K562 (cell line): ENCODE measurements around the gene FNBP1. TPM values are rescaled to one million over a fixed set of nuclear protein-coding genes. Genes with fewer than 3 reads are reported as not detected.

Experiments used
- E2F8 ChIP-seq: fragments of 450-650 bp; IDR thresholded peaks from 2 replicates; pipeline ENCODE4 v1.7.1; 2018; ENCODE audit warnings: mild to moderate bottlenecking, low read depth; ENCODE audit not compliant: partially characterized antibody
- ERF ChIP-seq: fragments of 450-650 bp; formaldehyde crosslinking; IDR thresholded peaks from 2 replicates; pipeline ENCODE4 v1.4.0; 2020; ENCODE audit warnings: mild to moderate bottlenecking, mixed read lengths
- EWSR1 ChIP-seq: fragments of 450-650 bp; IDR thresholded peaks from 2 replicates; pipeline ENCODE4 v1.6.1; 2018; ENCODE audit warnings: borderline replicate concordance, mild to moderate bottlenecking, low read depth, moderate library complexity; ENCODE audit not compliant: partially characterized antibody
- GABPB1 ChIP-seq: sonication (generic); formaldehyde crosslinking; IDR thresholded peaks from 2 replicates; pipeline ENCODE4 v1.8.0; 2022; ENCODE audit warnings: mild to moderate bottlenecking, missing genetic modification reagents
- GATAD2B ChIP-seq: fragments of 450-650 bp; IDR thresholded peaks from 2 replicates; pipeline ENCODE4 v1.6.1; 2017; ENCODE audit warnings: mild to moderate bottlenecking, borderline replicate concordance
- HIVEP1 ChIP-seq: fragments of 250-450 bp; sonication (Bioruptor Pico); IDR thresholded peaks from 2 replicates; pipeline ENCODE4 v1.4.0; 2020; ENCODE audit warnings: mild to moderate bottlenecking
- HNRNPL ChIP-seq: fragments of 200-400 bp; formaldehyde crosslinking; IDR thresholded peaks from 2 replicates; pipeline ENCODE4 v1.6.1; 2017; ENCODE audit warnings: low read depth, mild to moderate bottlenecking, low read length
- MCM7 ChIP-seq, 2 experiments: fragments of 450-650 bp; IDR thresholded peaks; 2 replicates each; pipeline ENCODE4 v1.6.1; 2016 to 2018
- MLX ChIP-seq, 2 experiments: fragments of 450-650 bp in 1 of 2; sonication (generic) in 1 of 2; formaldehyde crosslinking; conservative IDR thresholded peaks; 2 replicates each; pipeline versions ENCODE4 v1.4.0 to v1.8.1; 2020 to 2022; ENCODE audit warnings: mild to moderate bottlenecking in 1 of 2, missing genetic modification reagents in 1 of 2
- NCOR1 ChIP-seq: fragments of 450-650 bp; IDR thresholded peaks from 2 replicates; pipeline ENCODE4 v1.6.1; 2016; ENCODE audit warnings: mild to moderate bottlenecking, moderate library complexity
- PURB ChIP-seq: sonication (generic); formaldehyde crosslinking; IDR thresholded peaks from 2 replicates; pipeline ENCODE4 v1.9.0; 2021; ENCODE audit warnings: low read depth, mild to moderate bottlenecking, missing genetic modification reagents
- RBM34 ChIP-seq: fragments of 200-400 bp; formaldehyde crosslinking; IDR thresholded peaks from 2 replicates; pipeline ENCODE4 v1.6.1; 2018; ENCODE audit warnings: low read length, borderline replicate concordance; ENCODE audit not compliant: insufficient read depth
- RNF219 ChIP-seq: fragments of 250-450 bp; sonication (Bioruptor Pico); IDR thresholded peaks from 2 replicates; pipeline ENCODE4 v1.5.0; 2022; ENCODE audit warnings: mild to moderate bottlenecking
- SIX5 ChIP-seq, 2 experiments: IDR thresholded peaks; 2 replicates each; pipeline ENCODE4 v1.6.1; 2011; ENCODE audit warnings: low read length in 2 of 2, borderline replicate concordance in 1 of 2, low read depth in 1 of 2, mild to moderate bottlenecking in 1 of 2, moderate library complexity in 1 of 2; ENCODE audit not compliant: insufficient read depth in 1 of 2
- SMC3 ChIP-seq: conservative IDR thresholded peaks from 2 replicates; pipeline ENCODE4 v1.6.1; 2011; ENCODE audit warnings: low read depth, low read length, improper control_type of control experiment; ENCODE audit not compliant: insufficient read depth
- SNAPC5 ChIP-seq: fragments of 250-450 bp; sonication (Bioruptor Pico); IDR thresholded peaks from 2 replicates; pipeline ENCODE4 v1.8.0; 2021; ENCODE audit warnings: moderate library complexity, mild to moderate bottlenecking, inconsistent platforms
- ZBTB5 ChIP-seq: fragments of 450-650 bp; IDR thresholded peaks from 2 replicates; pipeline ENCODE4 v1.6.1; 2017; ENCODE audit warnings: antibody characterized with exemption
- ZNF174 ChIP-seq: fragments of 250-450 bp; sonication (Bioruptor Pico); IDR thresholded peaks from 2 replicates; pipeline ENCODE4 v1.4.0; 2020; ENCODE audit warnings: mild to moderate bottlenecking
- ZNF175 ChIP-seq: fragments of 200-800 bp; sonication (Bioruptor generic); IDR thresholded peaks from 2 replicates; pipeline ENCODE4 v1.6.1; 2016; ENCODE audit warnings: low read depth, mild to moderate bottlenecking, missing genetic modification characterization, missing compliant biosample characterization
- ZNF436 ChIP-seq: fragments of 250-450, 450-650 bp; sonication (Bioruptor Pico); formaldehyde crosslinking; IDR thresholded peaks from 2 replicates; pipeline ENCODE4 v1.7.0; 2020; ENCODE audit warnings: mild to moderate bottlenecking
- ZNF507 ChIP-seq: conservative IDR thresholded peaks from 2 replicates; pipeline ENCODE4 v1.6.1; 2017; ENCODE audit warnings: missing genetic modification characterization, missing compliant biosample characterization
- polyA plus RNA-seq, 8 experiments: library from polyadenylated mRNA; depleted of rRNA in 4 of 8; stranded (reverse) in 5 of 8; unstranded in 3 of 8; fragments of >200 nt; fragmentation: Nextera tagmentation in 2 of 8; fragmentation: Illumina TruSeq in 1 of 8; extraction: Ambion mirVana in 2 of 8; extraction: Trizol in 1 of 8; gene quantifications; 2 replicates each; pipeline versions ENCODE4 v1.2.1 to v1.2.3, GENCODE V29; 2011 to 2014; ENCODE audit warnings: inconsistent platforms in 1 of 8, missing spikeins in 1 of 8
- total RNA-seq, 7 experiments: library from RNA; depleted of rRNA in 6 of 7; stranded (reverse); fragments of >200 nt in 6 of 7; fragmentation: Illumina TruSeq in 2 of 7; extraction: Trizol in 2 of 7; gene quantifications; 2 replicates each; pipeline versions ENCODE4 v1.2.1 to v1.2.3, GENCODE V29; 2011 to 2021; ENCODE audit warnings: low replicate concordance in 1 of 7

Gene FNBP1
- total and polyA plus RNA-seq, 9 of the 15 experiments (the other 6 are each of a cell fraction or from before 2014, with no cell fraction given) = 1.8 to 14.9 (median 7.6) TPM

- TF ChIP-seq RNF219 (CRISPR knock-in tag) = peak; percentile 54; the same call in 1 of the 2 replicates
- TF ChIP-seq EWSR1 = no peak
- no peak for TF ChIP-seq MCM7 (IDR thresholded peaks at IDR 0.05)
- TF ChIP-seq ZNF507 = no peak
- TF ChIP-seq SNAPC5 = no peak
- no peak for TF ChIP-seq HNRNPL
- peak; percentile 91 for TF ChIP-seq GABPB1 (CRISPR knock-in tag)
- peak; percentile 98 for TF ChIP-seq ERF (CRISPR knock-in tag)
- no peak for TF ChIP-seq E2F8
- TF ChIP-seq ZNF436 (CRISPR knock-in tag) = no peak
- peak; percentile 98 for TF ChIP-seq ZNF175 (CRISPR knock-in tag)
- no peak for TF ChIP-seq NCOR1
- TF ChIP-seq HIVEP1 (CRISPR knock-in tag) = peak; percentile 60; the same call in 1 of the 2 replicates
- TF ChIP-seq GATAD2B = no peak
- TF ChIP-seq ZNF174 = no peak
- no peak for TF ChIP-seq PURB (CRISPR knock-in tag)
- TF ChIP-seq SMC3 = peak; percentile 31; the same call in 1 of the 2 replicates
- peak in 1 of 2 experiments; percentile 20; a peak in 1 of 4 replicates for TF ChIP-seq SIX5 (IDR thresholded peaks at IDR 0.05; ENCODE audit: borderline replicate concordance in 1 of 2, insufficient read depth in 1 of 2, low read depth in 1 of 2, low read length in 2 of 2)
- no peak for TF ChIP-seq RBM34
- no peak; a peak in 1 of 4 replicates for TF ChIP-seq MLX (CRISPR knock-in tag; conservative IDR thresholded peaks at IDR 0.05)
- no peak for TF ChIP-seq ZBTB5
These were observed 179.8 kb downstream of the FNBP1 start (continued) for GRCh38 chr9:129863059-129863690.
